Measurements from ENCODE around the gene POFUT1. TPM values are rescaled to one million over a fixed set of nuclear protein-coding genes. Genes with fewer than 3 reads are reported as not detected.

Gene POFUT1
- total RNA-seq, 1 donor from 2014 or later, result 67.4 TPM

GRCh38 chr20:32285621-32286371 is 78.1 kb downstream of the POFUT1 start:
- Mint-ChIP-seq H3K9me3 (no peaks in the 10 kb centered on the region), H3K27me3 (ENCODE audit: low read depth) (no peaks in the 10 kb centered on the region), H3K4me1 (ENCODE audit: low read depth) (peaks cover 60% of the 10 kb centered on the region), H3K36me3 (ENCODE audit: low read depth) (peaks cover 53% of the 10 kb centered on the region), H3K4me3 (ENCODE audit: low read depth) (peak overlapping the region; percentile 60), H3K27ac (peak overlapping the region; percentile 84)
- DNase-seq (ENCODE audit: low spot score), result peak; percentile 47
- intact Hi-C loops (cut with micrococcal nuclease), result loop anchor here (1.0 to 2.0 kb wide), 7 partner anchors 8 to 81 kb away; partner anchors contain the start of gene KIF3B

GRCh38 chr20:32287231-32287638 is 79.6 kb downstream of the POFUT1 start:
- no peak for DNase-seq (ENCODE audit: low spot score)
- H3K4me1 Mint-ChIP-seq (ENCODE audit: low read depth), result peaks cover 51% of the 10 kb centered on the region
- H3K27ac Mint-ChIP-seq, result peak overlapping the region; percentile 73
- no peaks in the 10 kb centered on the region for H3K9me3 Mint-ChIP-seq
- intact Hi-C loops (cut with micrococcal nuclease), result no loop called here
- H3K36me3 Mint-ChIP-seq (ENCODE audit: low read depth), result peaks cover 48% of the 10 kb centered on the region
- no peak overlapping the region for H3K4me3 Mint-ChIP-seq (ENCODE audit: low read depth)
- no peaks in the 10 kb centered on the region for H3K27me3 Mint-ChIP-seq (ENCODE audit: low read depth)

Other genes with a start within 250 kb of the POFUT1 start
- not detected in 2 replicates for gene XKR7, start 239.7 kb upstream of the POFUT1 start, total RNA-seq
- gene CCM2L, start 197.4 kb upstream of the POFUT1 start, total RNA-seq, result not detected in 2 replicates
- gene HCK, start 155.6 kb upstream of the POFUT1 start, total RNA-seq, result not detected in 2 replicates
- gene TM9SF4, start 98.2 kb upstream of the POFUT1 start, total RNA-seq, result 47.7 and 49.2 TPM in 2 replicates
- 125 and 126 TPM in 2 replicates for gene PLAGL2, start 137 bp upstream of the POFUT1 start, total RNA-seq
- gene KIF3B, start 69.8 kb downstream of the POFUT1 start, total RNA-seq, result 40.6 and 42.2 TPM in 2 replicates
- gene ASXL1, start 150.5 kb downstream of the POFUT1 start, total RNA-seq, result 141 and 145 TPM in 2 replicates